Measurements from ENCODE around the gene NOS1AP. TPM values are rescaled to one million over a fixed set of nuclear protein-coding genes. Genes with fewer than 3 reads are reported as not detected.

Gene NOS1AP
- total RNA-seq, 2 experiments from 2014 or later: not detected

DNA sequence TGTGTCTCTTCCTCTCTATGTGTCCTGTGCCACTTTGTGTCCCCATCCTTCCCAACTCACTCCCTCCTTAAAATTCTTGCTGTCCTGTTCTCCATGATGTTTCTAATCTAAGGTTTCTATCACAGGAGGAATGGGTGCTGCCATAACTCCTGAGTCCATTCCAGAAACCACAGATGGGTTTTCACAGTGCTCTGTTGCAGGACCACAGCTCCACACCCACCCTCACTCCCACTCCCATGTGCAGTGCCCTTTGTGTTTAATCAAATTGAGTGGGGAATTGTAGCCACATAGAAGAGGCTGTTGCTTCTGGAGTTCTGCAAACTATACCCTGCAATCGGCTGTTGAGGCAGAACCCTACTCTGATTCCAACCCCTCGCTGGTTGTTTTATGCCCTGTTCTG, 165.1 kb downstream of the NOS1AP start:
- Histone ChIP-seq H3K27ac (ENCODE audit: low read depth, low read length, poor library complexity, severe bottlenecking) (no peak overlapping the region), H3K4me1 (ENCODE audit: insufficient read depth, low read length, poor library complexity, severe bottlenecking) (no peaks in the 10 kb centered on the region), H3K79me2 (ENCODE audit: insufficient read depth, low read depth, low read length) (no peaks in the 10 kb centered on the region), H4K20me1 (ENCODE audit: insufficient read depth, low read length) (no peaks in the 10 kb centered on the region), H2AFZ (ENCODE audit: low read length) (no peak overlapping the region), H3K36me3 (ENCODE audit: insufficient read depth, low read length) (no peaks in the 10 kb centered on the region), H3K9me3 (ENCODE audit: low read length) (no peaks in the 10 kb centered on the region), H3K4me2 (ENCODE audit: low read length) (no peak overlapping the region), H3K9me2 (ENCODE audit: insufficient read depth, low read length) (no peaks in the 10 kb centered on the region), H3K4me3 (ENCODE audit: low read depth, low read length, poor library complexity, severe bottlenecking) (no peak overlapping the region)
- TF ChIP-seq, protein P1, sequence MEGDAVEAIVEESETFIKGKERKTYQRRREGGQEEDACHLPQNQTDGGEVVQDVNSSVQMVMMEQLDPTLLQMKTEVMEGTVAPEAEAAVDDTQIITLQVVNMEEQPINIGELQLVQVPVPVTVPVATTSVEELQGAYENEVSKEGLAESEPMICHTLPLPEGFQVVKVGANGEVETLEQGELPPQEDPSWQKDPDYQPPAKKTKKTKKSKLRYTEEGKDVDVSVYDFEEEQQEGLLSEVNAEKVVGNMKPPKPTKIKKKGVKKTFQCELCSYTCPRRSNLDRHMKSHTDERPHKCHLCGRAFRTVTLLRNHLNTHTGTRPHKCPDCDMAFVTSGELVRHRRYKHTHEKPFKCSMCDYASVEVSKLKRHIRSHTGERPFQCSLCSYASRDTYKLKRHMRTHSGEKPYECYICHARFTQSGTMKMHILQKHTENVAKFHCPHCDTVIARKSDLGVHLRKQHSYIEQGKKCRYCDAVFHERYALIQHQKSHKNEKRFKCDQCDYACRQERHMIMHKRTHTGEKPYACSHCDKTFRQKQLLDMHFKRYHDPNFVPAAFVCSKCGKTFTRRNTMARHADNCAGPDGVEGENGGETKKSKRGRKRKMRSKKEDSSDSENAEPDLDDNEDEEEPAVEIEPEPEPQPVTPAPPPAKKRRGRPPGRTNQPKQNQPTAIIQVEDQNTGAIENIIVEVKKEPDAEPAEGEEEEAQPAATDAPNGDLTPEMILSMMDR (conservative IDR thresholded peaks at IDR 0.05; ENCODE audit: low read length): no peak
- no peak for TF ChIP-seq EZH2phosphoT487 (IDR thresholded peaks at IDR 0.05; ENCODE audit: borderline replicate concordance, low read depth, low read length)
- intact Hi-C loops (cut with micrococcal nuclease; ENCODE audit: unreplicated experiment): no loop called here
- no peak for DNase-seq (ENCODE audit: low spot score)
- POLR2A ChIA-PET: no interaction called here
- CTCF ChIA-PET (ENCODE audit: unreplicated experiment): no interaction called here
- BruUV-seq (replicated peaks): no TSS peak

DNA sequence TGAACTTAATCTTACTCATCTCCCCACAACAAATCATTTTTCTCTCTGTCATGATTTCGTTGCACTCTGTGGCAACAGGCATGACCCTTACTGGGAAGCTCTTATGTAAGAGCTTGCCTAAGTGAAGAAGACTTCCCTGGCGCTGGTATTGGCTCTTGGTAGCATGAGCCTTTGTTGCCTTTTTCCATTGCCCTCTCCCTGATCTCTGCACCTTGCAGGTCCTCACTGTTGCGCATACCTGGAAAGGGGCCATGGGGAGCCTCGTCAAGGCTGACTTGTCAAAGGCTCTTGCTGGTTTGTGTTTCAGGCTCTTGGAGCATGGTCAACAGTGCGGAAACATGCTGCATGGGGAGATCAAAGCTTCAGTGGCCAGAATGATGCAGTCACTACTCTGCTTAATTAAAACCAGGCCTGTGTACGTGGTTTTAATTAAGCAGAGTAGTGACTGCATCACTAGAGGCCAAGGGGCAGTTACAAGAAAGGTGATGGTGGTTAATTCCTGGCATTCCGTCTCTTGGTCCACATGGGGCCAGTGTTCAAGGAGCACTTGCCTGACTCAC, 165.8 kb downstream of the NOS1AP start:
- Histone ChIP-seq H3K27ac (ENCODE audit: low read depth, low read length, poor library complexity, severe bottlenecking) (no peak overlapping the region), H4K20me1 (ENCODE audit: insufficient read depth, low read length) (no peaks in the 10 kb centered on the region), H3K4me3 (ENCODE audit: low read depth, low read length, poor library complexity, severe bottlenecking) (no peak overlapping the region), H2AFZ (ENCODE audit: low read length) (no peak overlapping the region), H3K9me3 (ENCODE audit: low read length) (no peaks in the 10 kb centered on the region), H3K9me2 (ENCODE audit: insufficient read depth, low read length) (no peaks in the 10 kb centered on the region), H3K4me1 (ENCODE audit: insufficient read depth, low read length, poor library complexity, severe bottlenecking) (no peaks in the 10 kb centered on the region), H3K4me2 (ENCODE audit: low read length) (no peak overlapping the region), H3K36me3 (ENCODE audit: insufficient read depth, low read length) (no peaks in the 10 kb centered on the region), H3K79me2 (ENCODE audit: insufficient read depth, low read depth, low read length) (no peaks in the 10 kb centered on the region)
- CTCF ChIA-PET (ENCODE audit: unreplicated experiment): no interaction called here
- no TSS peak for BruUV-seq (replicated peaks)
- no peak for DNase-seq (ENCODE audit: low spot score)
- intact Hi-C loops (cut with micrococcal nuclease; ENCODE audit: unreplicated experiment): no loop called here
- POLR2A ChIA-PET: no interaction called here
- no peak for TF ChIP-seq EZH2phosphoT487 (IDR thresholded peaks at IDR 0.05; ENCODE audit: borderline replicate concordance, low read depth, low read length)
- TF ChIP-seq, protein P1 (conservative IDR thresholded peaks at IDR 0.05; ENCODE audit: low read length): no peak

DNA sequence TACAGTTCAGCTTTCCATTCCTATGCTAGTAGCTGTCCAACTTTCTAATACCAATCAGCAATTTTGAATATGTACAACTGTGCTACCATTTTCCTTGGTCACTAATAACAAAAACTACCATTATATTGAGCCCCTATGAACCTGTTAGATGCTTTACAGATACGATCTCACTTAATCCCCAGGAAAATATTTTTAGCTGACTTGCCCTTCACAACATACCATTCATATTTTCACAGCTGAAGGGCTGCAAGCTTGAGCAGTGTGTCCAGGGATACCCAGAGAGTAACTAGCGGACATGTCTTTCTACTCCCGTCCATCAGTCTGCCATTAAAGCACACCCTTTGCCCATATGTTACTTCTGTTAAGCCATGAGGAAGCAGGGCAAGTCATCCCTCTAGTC, 166.7 kb downstream of the NOS1AP start:
- H3K4me1 ChIP-seq (ENCODE audit: insufficient read depth, low read length, poor library complexity, severe bottlenecking): no peaks in the 10 kb centered on the region
- ChIA-PET POLR2A (interaction anchor here (0.7 kb wide), 1 partner anchor 9 kb away, joined by 3 read pairs; no protein-coding TSS in a partner anchor), CTCF (ENCODE audit: unreplicated experiment) (no interaction called here)
- H3K9me3 ChIP-seq (ENCODE audit: low read length): no peaks in the 10 kb centered on the region
- no peaks in the 10 kb centered on the region for H3K9me2 ChIP-seq (ENCODE audit: insufficient read depth, low read length)
- H4K20me1 ChIP-seq (ENCODE audit: insufficient read depth, low read length): no peaks in the 10 kb centered on the region
- no peak for TF ChIP-seq EZH2phosphoT487 (IDR thresholded peaks at IDR 0.05; ENCODE audit: borderline replicate concordance, low read depth, low read length)
- TF ChIP-seq, protein P1 (conservative IDR thresholded peaks at IDR 0.05; ENCODE audit: low read length): no peak
- no peaks in the 10 kb centered on the region for H3K79me2 ChIP-seq (ENCODE audit: insufficient read depth, low read depth, low read length)
- intact Hi-C loops (cut with micrococcal nuclease; ENCODE audit: unreplicated experiment): no loop called here
- no peak overlapping the region for H2AFZ ChIP-seq (ENCODE audit: low read length)
- H3K4me2 ChIP-seq (ENCODE audit: low read length): no peak overlapping the region
- no peak overlapping the region for H3K4me3 ChIP-seq (ENCODE audit: low read depth, low read length, poor library complexity, severe bottlenecking)
- no peaks in the 10 kb centered on the region for H3K36me3 ChIP-seq (ENCODE audit: insufficient read depth, low read length)
- BruUV-seq (replicated peaks): no TSS peak
- no peak for DNase-seq (ENCODE audit: low spot score)
- no peak overlapping the region for H3K27ac ChIP-seq (ENCODE audit: low read depth, low read length, poor library complexity, severe bottlenecking)

Data from OCI-LY7 (cell line).